Pancreas (tissue), 10 donors: ENCODE data around the gene TULP4. TPM values are rescaled to one million over a fixed set of nuclear protein-coding genes. Genes with fewer than 3 reads are reported as not detected.

Experiments
- ATAC-seq, 4 donors: fragments of 200-7000 bp; cut with Tn5 transposase; one replicate each; pipeline versions ENCODE4 v1.8.0 to v1.9.1; 2020; ENCODE audit warnings: mild to moderate bottlenecking in 4 of 4, moderate library complexity in 4 of 4
- DNase-seq, 6 donors: peaks; one replicate each; pipeline ENCODE4 v3.0.0-alpha.2; 2020
- FAIRE-seq: peaks from 2 replicates; lab custom pipeline; 2012; peaks lifted over from hg19 to GRCh38; lab: Jason Lieb, UNC
- H3K27ac ChIP-seq, 4 donors: fragments of 200-600 bp; sonication (generic); 1 replicate in 3 of 4; 2 replicates in 1 of 4; pipeline versions ENCODE4 v1.5.0 to v1.8.0; 2020
- H3K27me3 ChIP-seq, 4 donors: fragments of 200-600 bp; one replicate each; pipeline ENCODE4 v1.8.0; 2021
- H3K36me3 ChIP-seq, 3 donors: fragments of 200-600 bp; sonication (generic) in 1 of 3; one replicate each; pipeline versions ENCODE4 v1.5.0 to v1.8.0; 2020 to 2021
- H3K4me1 ChIP-seq, 3 donors: fragments of 200-600 bp; one replicate each; pipeline ENCODE4 v1.8.0; 2021
- H3K4me3 ChIP-seq, 4 donors: fragments of 200-600 bp; sonication (generic) in 2 of 4; one replicate each; pipeline versions ENCODE4 v1.5.0 to v1.8.0; 2020 to 2021
- H3K9me3 ChIP-seq, 4 donors: fragments of 200-600 bp; one replicate each; pipeline ENCODE4 v1.8.0; 2021
- CTCF ChIP-seq, 4 donors: fragments of 200-600 bp; sonication (generic) in 3 of 4; IDR thresholded peaks; one replicate each; pipeline versions ENCODE4 v1.5.0 to v1.8.0; 2021; ENCODE audit warnings: antibody characterized with exemption in 4 of 4
- WGBS, 2 donors: extraction: QIAGEN DNeasy Blood & Tissue Kit; methylation state at CpG; one replicate each; pipeline ENCODE4 v1.1.7; 2013; 5-methylcytosine and 5-hydroxymethylcytosine counted together
- intact Hi-C, 3 donors: fragments of 100-400 bp; cut with DNase I; formaldehyde crosslinking; loops; one replicate each; pipeline versions ENCODE4 v1.11.1 to v1.14.2; 2022
- polyA plus RNA-seq, 2 donors: library from polyadenylated mRNA; stranded (reverse); fragments of 200-250 nt; gene quantifications; one replicate each; pipeline ENCODE4 v1.2.3, GENCODE V29; 2013
- total RNA-seq, 6 donors: library from RNA; stranded (reverse); fragmentation: NEBNext Ultra II Directional in 4 of 6; extraction: Animal tissue kit (Norgen Biotek cat#: 25700) in 4 of 6; gene quantifications; one replicate each; pipeline versions ENCODE4 v1.2.1 to v1.2.4, GENCODE V29; 2021 to 2023
- donor health status: healthy with polysubstance abuse.
- donor health status: DM: no; HTN: no; CAD: no; lungs with moderate emphysema.
- donor health status: DM: no; HTN: no; CAD: no.
- donor health status: control.
- donor health status: control.
- donor health status: Bipolar disorder and iron deficiency.
- donor health status: DM: yes; HTN: yes; CAD: no.
- donor health status: DM: no; HTN: no; CAD: no.
- donor health status: DM: no; HTN: no; CAD: no.
- donor health status: DM: yes; HTN: yes; CAD: no.

The TULP4 gene
- total and polyA plus RNA-seq, 8 donors = 3.1 to 88.8 (median 48.0) TPM

GRCh38 chr6:158383057-158383456 lies 70.8 kb downstream of the TULP4 start:
- no peak for ATAC-seq
- no peak for FAIRE-seq
- DNase-seq = no peak
- no peaks in the 10 kb centered on the region for H3K36me3 ChIP-seq
- no peak for TF ChIP-seq CTCF (IDR thresholded peaks at IDR 0.05)
- intact Hi-C loops = no loop called here
- no peaks in the 10 kb centered on the region for H3K9me3 ChIP-seq
- WGBS, 2 donors = 92 to 100% methylated on average over 1 of the region's 1 CpG
- H3K4me1 ChIP-seq = no peaks in the 10 kb centered on the region
- H3K4me3 ChIP-seq = no peak overlapping the region
- H3K27me3 ChIP-seq = no peaks in the 10 kb centered on the region
- no peak overlapping the region for H3K27ac ChIP-seq

- TF ChIP-seq CTCF (IDR thresholded peaks at IDR 0.05) = no peak
- 96 to 98% methylated on average over 3 of the region's 3 CpGs for WGBS, 2 donors
- Histone ChIP-seq H3K9me3 (no peaks in the 10 kb centered on the region), H3K4me3 (no peak overlapping the region), H3K4me1 (no peaks in the 10 kb centered on the region), H3K27ac (no peak overlapping the region), H3K36me3 (no peaks in the 10 kb centered on the region), H3K27me3 (no peaks in the 10 kb centered on the region)
- intact Hi-C loops = no loop called here
- no peak for FAIRE-seq
- DNase-seq = no peak
- ATAC-seq = no peak
Observed at GRCh38 chr6:158383542-158383941, 71.3 kb downstream of the TULP4 start.

GRCh38 chr6:158384671-158385110 lies 72.4 kb downstream of the TULP4 start:
- Histone ChIP-seq H3K27ac (no peak overlapping the region), H3K9me3 (no peaks in the 10 kb centered on the region), H3K27me3 (no peaks in the 10 kb centered on the region), H3K4me3 (no peak overlapping the region), H3K36me3 (no peaks in the 10 kb centered on the region), H3K4me1 (no peaks in the 10 kb centered on the region)
- DNase-seq (no peak), FAIRE-seq (no peak), ATAC-seq (no peak)
- intact Hi-C loops = no loop called here
- 70 to 78% methylated on average over 7 of the region's 7 CpGs for WGBS, 2 donors
- TF ChIP-seq CTCF (IDR thresholded peaks at IDR 0.05) = no peak

GRCh38 chr6:158387036-158387435 lies 74.8 kb downstream of the TULP4 start:
- Histone ChIP-seq H3K9me3 (no peaks in the 10 kb centered on the region), H3K27ac (no peak overlapping the region), H3K36me3 (no peaks in the 10 kb centered on the region), H3K27me3 (no peaks in the 10 kb centered on the region), H3K4me1 (no peaks in the 10 kb centered on the region), H3K4me3 (no peak overlapping the region)
- DNase-seq (no peak), ATAC-seq (no peak), FAIRE-seq (no peak)
- TF ChIP-seq CTCF (IDR thresholded peaks at IDR 0.05) = no peak
- WGBS, 2 donors = 73 to 78% methylated on average over 3 of the region's 3 CpGs
- intact Hi-C loops = no loop called here

- WGBS, 2 donors = 99 to 100% methylated on average over 1 of the region's 1 CpG
- Histone ChIP-seq H3K36me3 (no peaks in the 10 kb centered on the region), H3K4me1 (no peaks in the 10 kb centered on the region), H3K27me3 (no peaks in the 10 kb centered on the region), H3K27ac (no peak overlapping the region), H3K9me3 (no peaks in the 10 kb centered on the region), H3K4me3 (no peak overlapping the region)
- no peak for TF ChIP-seq CTCF (IDR thresholded peaks at IDR 0.05)
- FAIRE-seq = no peak
- intact Hi-C loops = no loop called here
- no peak for DNase-seq
- no peak for ATAC-seq
Observed at GRCh38 chr6:158387578-158387977, 75.3 kb downstream of the TULP4 start.
